Activated T-cell treated with anti-CD3 and anti-CD28 coated beads, Interleukin-2, amount 50 U/mL, for 1 hour (primary cell): ENCODE results near the gene MTG1.
"Not testable (repeated sequence)": the region's sequence is repeated elsewhere in the genome, so short reads cannot be mapped to it uniquely, and the experiment has no call there.

ENCODE experiments used
- DNase-seq: peaks from one replicate; pipeline ENCODE4 v3.0.0-alpha.2; 2020

MTG1 gene

GRCh38 chr10:133359554-133359971 is 34.4 kb upstream of the MTG1 start:
- DNase-seq: peak; percentile 53

- no peak for DNase-seq
Measured at GRCh38 chr10:133359972-133360610, 33.9 kb upstream of the MTG1 start.

- no peak for DNase-seq
Measured at GRCh38 chr10:133361227-133361626, 32.7 kb upstream of the MTG1 start.

- no peak for DNase-seq
Measured at GRCh38 chr10:133361773-133362441, 32.0 kb upstream of the MTG1 start.

- no peak for DNase-seq
Measured at GRCh38 chr10:133362846-133363245, 31.1 kb upstream of the MTG1 start.

GRCh38 chr10:133364645-133365431 is 29.1 kb upstream of the MTG1 start:
- no peak for DNase-seq

- no peak for DNase-seq
Measured at GRCh38 chr10:133365461-133366129, 28.4 kb upstream of the MTG1 start.

GRCh38 chr10:133366130-133366478 is 27.9 kb upstream of the MTG1 start:
- no peak for DNase-seq

- DNase-seq: no peak
Measured at GRCh38 chr10:133366751-133367150, 27.2 kb upstream of the MTG1 start.

- DNase-seq: not testable (repeated sequence)
Measured at GRCh38 chr10:133367461-133367860, 26.5 kb upstream of the MTG1 start.

GRCh38 chr10:133368153-133368552 is 25.8 kb upstream of the MTG1 start:
- no peak for DNase-seq

GRCh38 chr10:133370030-133370786 is 23.7 kb upstream of the MTG1 start:
- no peak for DNase-seq

GRCh38 chr10:133372507-133372906 is 21.4 kb upstream of the MTG1 start:
- DNase-seq: no peak

GRCh38 chr10:133373174-133374090 is 20.5 kb upstream of the MTG1 start, which contains the start of gene ECHS1:
ECHS1 (minus strand) TSS chr10:133373354; CDS start chr10:133373333, 21 bp downstream.
- DNase-seq: peak; percentile 95

- DNase-seq: no peak
Measured at GRCh38 chr10:133375357-133376115, 18.4 kb upstream of the MTG1 start.

- not testable (repeated sequence) for DNase-seq
Measured at GRCh38 chr10:133376183-133376582, 17.8 kb upstream of the MTG1 start.

- DNase-seq: no peak
Measured at GRCh38 chr10:133377025-133377817, 16.7 kb upstream of the MTG1 start.

GRCh38 chr10:133377818-133378250 is 16.1 kb upstream of the MTG1 start:
- no peak for DNase-seq

GRCh38 chr10:133378251-133379096 is 15.5 kb upstream of the MTG1 start:
- peak; percentile 75 for DNase-seq
